NCI-H2227 (cell line): ENCODE data around the gene NIT2.
A peak's percentile ranks its signal among the peaks of the same experiment; 100 is the strongest.
"Not testable (repeated sequence)": the region's sequence is repeated elsewhere in the genome, so short reads cannot be mapped to it uniquely, and the experiment has no call there.

Source experiments
- DNase-seq: peaks from one replicate; lab custom pipeline; 2025; ENCODE audit not compliant: unreplicated experiment; lab: John Stamatoyannopoulos, UW

NIT2 gene, protein sequence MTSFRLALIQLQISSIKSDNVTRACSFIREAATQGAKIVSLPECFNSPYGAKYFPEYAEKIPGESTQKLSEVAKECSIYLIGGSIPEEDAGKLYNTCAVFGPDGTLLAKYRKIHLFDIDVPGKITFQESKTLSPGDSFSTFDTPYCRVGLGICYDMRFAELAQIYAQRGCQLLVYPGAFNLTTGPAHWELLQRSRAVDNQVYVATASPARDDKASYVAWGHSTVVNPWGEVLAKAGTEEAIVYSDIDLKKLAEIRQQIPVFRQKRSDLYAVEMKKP

DNA sequence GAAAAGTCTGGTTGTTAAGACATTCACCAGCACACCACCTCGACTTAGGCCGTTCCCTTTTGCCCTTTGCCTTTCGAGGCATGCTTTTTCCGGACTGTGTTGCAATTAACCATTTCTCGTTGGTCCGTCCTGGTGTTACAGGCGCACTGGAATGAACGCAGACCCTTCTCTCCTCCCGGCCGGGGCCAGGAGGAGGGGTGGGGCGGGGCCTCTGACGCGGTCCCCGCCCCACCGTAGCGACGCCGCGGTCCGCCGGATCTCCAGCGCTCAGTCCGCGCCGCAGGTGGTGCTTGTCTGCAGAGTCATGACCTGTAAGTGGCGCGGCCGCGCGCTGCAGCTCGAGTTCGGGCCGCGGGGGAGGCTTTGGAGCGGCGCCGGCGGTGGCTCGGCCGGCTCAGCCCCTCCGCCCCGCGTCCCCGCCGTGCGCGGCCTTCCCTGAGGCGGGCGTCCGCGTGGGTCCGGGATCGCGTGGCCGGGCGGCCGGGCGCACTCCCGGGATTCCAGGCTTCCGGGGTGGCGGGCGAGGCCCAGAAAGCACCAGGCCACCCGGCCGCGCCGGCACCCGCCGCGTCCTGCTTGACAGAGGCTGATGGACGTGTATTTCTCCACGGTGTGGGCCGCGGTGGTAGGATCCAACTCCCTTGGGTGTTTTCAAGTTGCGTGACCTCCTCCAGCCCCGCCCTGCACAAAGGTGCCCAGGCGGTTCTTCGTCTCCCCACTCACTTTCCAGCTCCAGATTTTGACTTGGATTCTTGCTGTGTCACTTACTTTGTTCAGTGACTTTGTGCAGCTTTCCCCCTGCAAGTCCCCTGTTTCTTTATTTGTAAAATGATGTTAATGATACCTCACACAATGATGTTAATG lies at the start of gene NIT2:
TSS of gene NIT2 (plus strand) at position 270 of the 864 bp plus-strand sequence. CDS start at position 305, 35 bp downstream.
- DNase-seq = peak; percentile 88

DNA sequence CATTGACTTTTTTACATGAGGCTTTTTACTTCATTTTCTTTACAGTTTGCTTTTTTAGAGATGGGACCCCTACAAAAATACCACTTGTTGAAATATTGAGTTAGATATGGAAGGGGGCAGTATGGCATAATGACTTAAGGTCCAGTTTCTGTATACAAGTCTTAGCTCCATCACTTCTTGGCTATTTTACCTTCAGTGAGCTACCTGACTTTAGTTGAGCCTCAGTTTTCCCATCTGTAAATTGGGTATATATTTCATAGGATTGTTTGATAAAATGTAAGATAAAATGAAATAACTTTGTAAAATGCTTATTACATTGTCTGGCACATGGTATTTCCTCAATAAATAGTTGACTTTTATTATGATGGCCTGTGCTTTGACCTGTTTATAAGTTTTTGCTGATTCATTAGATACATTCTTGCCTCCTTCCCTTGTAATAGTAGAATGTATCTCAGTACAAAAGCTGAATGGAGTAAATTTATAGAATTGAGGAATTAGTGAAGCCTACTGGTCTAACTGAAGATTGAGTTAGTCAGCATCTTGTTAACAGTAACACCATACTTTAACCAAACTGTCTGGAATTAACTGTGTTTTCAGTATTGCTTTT lies 46.2 kb upstream of the NIT2 start:
- no peak for DNase-seq

DNA sequence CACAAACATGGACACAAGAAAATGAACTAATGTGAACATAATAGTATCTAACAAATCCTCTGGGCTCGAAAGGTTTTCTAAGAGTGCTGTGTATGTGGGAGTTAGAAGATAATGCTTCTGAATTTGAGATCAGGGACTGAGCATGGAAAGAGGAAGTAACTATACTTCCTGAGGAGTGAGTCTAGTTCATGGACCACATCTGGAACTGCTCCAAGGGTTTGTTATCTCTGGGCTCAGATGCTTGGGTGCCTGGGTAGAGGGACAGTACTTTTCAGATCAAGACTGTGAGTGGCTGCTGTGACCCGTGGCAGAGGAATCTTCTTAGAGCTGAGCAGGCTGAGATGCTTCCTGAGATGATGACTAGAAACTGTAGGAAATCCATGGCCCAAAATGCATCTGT lies 45.2 kb upstream of the NIT2 start:
- no peak for DNase-seq

DNA sequence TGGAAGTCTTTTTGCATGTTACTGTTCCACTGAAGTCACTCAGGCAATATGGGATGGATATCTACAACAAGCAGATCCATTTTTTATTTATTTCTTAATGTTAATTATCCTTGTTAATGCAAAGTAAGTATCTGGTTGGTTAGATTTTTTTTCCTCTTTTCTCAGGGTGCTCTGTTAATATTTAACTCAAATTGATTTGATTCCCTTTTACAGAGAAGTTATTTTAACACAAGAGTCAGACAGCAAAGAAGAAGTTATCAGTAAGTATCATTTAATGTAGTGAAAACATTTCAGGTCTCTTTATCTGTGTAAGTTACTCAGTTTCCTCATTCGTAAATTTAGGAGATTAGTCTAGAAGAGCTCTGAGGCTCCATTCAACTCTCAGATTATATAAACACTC lies 39.5 kb upstream of the NIT2 start:
- no peak for DNase-seq

DNA sequence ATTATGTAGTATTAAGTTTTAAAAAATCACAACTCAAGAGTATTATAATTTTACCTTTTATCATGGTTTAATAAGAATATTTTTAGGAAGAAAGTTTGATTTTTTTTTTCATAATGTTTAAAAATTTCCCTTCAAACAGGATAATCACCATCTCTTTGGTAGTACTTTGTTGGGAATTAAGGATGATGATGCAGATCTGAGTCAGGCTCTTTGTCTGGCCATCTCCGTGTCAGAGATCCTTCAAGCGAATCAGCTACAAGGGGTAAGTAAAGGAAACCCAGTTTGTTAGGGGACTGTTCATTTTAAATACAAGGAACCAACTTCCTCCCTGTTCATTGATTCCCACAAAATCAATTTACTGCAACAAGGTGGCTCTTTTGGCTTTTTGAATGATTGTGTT lies 36.8 kb upstream of the NIT2 start:
- no peak for DNase-seq

DNA sequence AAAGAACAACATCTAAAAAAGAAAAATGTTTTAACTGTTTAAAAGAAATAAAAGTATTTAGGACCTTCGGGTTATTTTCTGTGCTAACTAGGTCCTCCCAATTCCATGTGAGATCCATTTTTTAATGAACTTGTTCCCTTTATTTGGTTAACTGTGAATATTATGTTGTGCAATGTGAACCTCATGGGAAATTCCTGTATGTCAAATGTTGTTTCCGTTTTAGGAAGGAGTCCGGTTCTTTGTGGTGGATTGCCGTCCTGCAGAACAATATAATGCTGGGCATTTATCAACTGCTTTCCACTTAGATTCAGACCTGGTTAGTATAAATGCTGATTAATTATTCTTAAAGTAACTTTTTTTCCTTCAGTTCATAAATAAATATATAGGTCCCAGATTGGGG lies 35.5 kb upstream of the NIT2 start:
- no peak for DNase-seq

DNA sequence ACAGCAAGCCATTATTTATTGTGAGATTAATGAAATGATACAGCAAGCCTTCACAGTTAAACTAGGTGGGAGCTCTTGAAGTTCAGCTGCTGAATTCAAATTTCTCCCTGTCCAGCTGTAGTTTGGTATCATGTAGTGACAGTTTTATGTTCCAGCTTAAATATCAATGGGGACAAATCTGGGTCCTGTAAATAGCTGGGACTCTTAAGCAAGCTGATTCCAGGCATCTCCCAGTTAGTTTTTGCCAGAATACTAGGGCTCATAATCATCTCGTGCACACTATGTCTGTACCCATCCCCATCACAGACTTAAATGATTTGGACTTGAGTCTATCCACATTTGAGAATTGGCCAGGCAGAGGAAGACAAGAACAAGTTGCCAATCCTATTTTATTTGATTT lies 27.9 kb upstream of the NIT2 start:
- no peak for DNase-seq

DNA sequence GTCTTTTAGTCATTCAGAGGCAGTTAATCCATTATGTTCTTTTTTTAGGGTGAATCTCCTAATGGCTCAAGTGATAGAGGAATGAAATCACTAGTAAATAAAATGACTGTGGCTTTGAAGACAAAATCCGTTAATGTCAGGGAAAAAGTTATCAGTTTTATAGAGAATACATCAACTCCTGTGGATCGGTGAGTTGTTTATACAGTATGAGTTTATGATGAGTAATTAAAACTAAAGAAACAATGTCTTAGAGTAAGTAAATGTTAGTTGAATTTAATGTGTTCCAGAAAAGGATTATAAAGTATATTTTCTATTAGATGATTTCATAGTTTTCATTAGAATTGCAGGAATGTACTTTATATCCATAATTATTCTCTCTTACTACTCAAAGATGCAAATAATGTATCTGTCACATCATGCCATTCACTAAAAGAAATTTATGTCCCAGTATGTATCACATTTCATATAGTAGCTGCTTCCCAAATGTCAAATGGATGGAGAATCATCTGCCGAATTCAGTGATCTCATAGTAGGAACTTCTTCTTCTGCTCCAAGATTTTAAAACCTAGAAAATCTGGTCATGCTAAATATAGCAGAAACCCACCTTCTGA lies 24.1 kb upstream of the NIT2 start:
- DNase-seq = no peak

DNA sequence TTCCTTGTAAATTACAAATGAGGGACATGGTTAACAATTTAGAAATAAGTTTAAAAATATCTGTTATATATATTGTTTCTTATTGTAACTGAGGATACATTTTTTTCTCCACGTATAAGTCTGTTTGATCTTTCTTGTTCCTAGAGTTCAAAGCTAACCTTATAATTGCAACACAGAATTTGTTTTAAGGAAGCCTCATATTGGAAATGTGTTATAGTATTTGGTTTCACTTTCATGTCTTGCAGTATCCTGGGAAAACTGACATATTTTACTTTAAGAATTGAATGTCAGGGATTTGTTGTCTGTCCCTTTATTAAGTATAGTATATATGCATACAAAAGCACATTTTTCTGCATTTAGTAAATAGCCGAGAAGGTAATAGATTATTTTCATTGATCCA lies 23.5 kb upstream of the NIT2 start:
- DNase-seq = no peak

DNA sequence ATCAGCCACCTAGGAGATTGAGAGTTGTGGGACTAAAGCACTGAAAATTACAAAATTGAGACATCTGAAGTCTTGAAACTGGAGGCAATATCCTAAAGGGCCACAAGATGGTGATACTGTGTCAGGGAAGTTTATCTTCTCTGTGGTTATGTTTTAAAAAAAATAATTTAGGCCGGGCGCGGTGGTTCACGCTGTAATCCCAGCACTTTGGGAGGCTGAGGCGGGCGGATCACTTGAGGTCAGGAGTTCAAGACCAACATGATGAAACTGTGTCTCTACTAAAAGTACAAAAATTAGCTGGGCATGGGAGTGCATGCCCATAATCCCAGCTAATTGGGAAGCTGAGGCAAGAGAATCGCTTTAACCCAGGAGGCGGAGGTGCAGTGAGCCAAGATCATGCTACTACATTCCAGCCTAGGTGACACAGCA lies 17.9 kb upstream of the NIT2 start:
- peak; percentile 37 for DNase-seq

DNA sequence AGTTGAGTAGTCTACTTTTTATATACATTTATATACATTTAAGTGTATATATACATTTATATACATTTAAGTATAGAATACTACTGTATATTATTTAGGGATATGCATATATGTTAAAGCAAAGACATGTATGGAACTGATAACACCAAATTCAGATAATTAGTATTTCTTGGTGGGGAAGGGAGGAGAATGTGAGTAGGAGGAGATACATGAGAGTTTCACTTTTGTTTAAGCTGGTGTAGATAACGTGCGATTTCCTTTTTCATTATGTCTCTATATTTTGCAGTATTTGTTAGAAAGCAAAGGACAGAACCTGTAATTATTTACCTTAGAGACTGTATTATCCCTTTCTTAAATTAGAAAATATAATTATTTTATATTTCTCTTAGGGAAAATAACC lies 16.6 kb upstream of the NIT2 start:
- DNase-seq = no peak

DNA sequence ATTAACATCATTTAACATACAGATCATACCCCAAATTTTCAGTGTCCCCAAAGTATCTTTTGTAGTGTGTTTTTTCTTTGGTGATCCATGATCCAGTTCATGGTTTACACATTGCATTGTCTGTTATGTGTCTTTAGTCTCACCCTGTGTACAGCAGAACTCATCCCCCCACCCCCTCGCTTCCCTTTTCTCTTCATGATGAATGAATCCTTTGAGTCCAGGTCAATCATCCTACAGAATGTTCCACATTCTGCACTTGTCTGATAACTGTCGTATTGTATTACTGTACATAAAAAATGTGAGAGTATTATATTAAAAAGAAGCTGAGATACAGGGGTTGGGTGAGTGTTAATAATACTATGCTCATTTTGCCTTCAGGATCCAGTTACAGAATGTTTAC lies 14.6 kb upstream of the NIT2 start:
- no peak for DNase-seq

DNA sequence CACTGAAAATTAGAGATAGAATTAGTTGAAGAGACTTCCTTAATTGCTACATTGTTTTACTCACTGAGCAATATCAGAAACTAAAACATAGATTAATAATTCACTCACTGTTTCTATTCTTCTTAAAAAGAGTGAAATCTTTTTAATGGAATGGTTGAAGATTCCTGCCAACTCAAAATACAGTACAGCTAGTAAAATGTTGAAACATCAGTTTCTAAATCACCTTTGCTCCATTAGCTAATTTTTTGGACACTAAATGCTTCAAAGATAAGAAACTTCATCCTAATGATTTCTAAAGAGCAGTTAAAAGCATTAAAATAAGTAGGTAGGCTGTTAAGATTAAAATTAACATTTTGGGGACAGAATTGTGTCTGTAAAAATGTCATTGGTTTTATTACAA lies 10.5 kb upstream of the NIT2 start:
- DNase-seq = no peak

DNA sequence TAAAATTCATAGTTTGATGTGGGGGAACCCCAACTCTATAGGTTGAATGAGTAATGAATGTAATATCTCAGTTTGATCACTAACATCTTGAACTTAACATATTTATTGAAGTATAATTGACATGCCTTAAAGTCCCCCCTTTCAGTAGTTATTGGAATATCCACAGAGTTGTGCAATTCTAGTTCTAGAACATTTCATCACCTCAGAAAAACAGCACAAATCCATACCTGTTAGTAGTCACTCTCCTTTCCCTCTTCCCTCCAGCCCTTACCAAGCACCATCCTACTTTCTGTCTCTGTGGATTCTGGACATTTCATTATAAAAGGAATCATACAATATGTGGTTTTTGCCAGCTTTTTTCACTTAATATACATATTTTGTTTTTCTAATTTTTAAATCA lies 8.7 kb upstream of the NIT2 start:
- DNase-seq = no peak

DNA sequence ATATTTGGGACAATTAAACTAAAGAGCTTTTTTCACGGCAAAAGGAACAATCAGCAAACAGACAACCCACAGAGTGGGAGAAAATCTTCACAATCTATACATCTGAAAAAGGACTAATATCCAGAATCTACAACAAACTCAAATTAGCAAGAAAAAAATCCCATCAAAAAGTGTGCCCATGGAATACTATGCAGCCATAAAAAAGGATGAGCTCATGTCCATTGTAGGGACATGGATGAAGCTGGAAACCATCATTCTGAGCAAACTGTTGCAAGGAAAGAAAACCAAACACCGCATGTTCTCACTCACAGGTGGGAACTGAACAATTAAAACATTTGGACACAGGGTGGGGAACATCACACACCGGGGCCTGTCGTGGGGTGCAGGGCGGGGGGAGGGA lies 7.2 kb upstream of the NIT2 start:
- not testable (repeated sequence) for DNase-seq

DNA sequence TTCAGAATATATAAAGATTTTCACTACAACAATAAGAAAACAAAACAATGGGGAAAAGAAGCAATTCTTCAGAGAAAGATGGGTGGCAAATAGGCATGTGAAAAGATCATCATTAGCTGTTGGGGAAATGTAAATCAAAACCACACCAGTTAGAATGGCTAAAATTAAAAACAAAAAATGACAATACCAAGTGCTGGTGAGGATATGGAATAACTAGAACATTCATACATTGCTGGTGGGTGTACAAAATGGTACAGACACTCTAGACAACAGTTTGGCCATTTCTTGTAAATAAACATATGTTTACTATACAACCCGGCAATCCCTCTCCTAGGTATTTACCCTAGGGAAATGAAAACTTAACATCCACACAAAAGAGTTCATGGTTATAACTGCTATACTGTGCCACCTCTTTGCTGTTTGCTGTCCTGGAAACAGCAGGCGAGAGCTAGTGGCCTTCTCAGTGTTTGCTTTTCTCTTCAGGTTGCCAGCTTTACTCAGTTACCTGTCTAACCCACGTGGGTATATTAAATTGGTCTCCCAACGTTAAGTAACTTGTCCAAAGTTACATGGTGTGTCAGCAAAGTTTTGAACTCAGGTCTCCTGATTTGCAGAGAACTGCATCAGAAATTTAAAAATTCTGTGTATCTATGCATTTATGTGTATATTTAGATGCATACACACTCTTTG lies 4.6 kb upstream of the NIT2 start:
- DNase-seq = no peak

DNA sequence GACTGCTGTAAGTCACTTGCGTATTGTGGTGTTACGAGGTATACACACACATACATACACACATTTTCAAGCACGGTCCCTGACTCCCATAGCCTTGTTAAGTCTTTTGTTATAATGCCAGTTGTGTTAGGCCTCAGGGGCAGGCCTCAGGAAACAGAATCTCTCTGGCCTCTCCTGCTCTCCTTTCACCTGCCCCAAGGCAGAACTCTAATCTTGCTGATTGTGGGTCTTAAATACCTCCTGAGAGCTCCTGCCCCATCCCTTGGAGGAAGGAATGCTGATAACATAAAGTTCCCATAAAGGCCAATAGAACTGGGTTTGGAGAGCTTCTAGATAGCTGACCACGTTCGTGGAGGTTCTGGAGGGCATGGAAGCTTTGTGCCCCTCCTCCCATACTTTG lies 3.9 kb upstream of the NIT2 start:
- no peak for DNase-seq

DNA sequence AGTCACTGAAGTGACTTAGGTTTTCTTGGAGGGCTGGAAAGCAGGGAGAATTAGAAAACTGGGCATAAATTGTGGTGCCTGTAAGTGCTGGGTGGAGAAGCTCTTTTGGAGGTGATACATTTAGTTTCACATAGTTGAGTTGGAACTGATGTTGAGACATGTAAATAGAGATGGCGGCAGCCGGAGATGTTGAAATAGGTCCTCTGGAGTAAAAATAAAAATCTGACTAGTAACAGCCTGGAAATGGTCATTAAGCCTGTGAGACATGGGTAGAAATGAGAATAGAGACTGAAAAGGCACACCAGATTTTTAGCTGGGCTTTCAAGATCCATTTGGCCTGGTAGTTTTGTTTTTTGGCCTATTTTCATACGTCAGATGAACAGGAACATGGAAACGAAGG lies 2.9 kb upstream of the NIT2 start:
- no peak for DNase-seq

DNA sequence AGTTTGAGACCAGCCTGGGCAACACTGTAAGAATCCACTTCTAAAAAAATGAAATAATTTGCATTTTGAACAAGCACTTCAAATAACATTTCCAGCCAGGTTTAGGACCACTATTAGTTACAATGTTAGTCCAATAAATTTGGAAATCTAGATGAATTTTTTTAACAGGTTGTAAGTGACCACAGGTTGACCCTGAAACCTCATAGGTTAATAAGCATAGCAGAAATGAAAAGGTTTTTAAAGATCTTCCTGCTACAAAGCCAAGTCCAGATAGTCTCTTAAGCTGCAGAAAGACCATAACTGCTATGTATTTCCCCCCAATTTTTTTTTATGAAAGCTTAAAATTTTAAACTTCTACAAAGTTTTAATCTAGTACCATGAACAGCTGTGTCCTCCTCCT lies 1.5 kb upstream of the NIT2 start:
- DNase-seq = no peak

DNA sequence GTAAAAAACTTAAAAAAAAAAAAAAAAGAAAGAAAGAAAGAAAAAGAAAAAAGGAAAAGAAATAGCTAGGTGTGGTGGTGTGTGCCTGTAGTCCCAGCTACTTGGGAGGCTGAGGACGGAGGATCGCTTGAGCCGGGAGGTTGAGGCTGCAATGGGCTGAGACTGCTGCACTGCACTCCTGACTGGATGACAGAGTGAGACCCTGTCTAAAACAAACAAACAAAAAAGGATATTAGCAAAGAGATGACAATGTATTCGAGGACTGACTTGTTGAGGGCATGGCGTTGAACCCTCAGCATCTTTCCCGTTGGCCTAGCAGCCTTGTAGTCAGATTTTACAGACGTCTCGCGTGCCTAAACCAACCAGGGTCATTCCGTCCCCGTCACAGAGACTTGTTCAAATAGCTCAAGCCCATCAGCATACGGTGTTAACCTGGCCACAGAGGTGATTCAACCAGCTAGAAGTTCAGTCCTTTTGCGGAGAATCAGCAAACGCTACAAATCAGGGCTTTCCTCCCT lies 528 bp upstream of the NIT2 start:
- DNase-seq = no peak

DNA sequence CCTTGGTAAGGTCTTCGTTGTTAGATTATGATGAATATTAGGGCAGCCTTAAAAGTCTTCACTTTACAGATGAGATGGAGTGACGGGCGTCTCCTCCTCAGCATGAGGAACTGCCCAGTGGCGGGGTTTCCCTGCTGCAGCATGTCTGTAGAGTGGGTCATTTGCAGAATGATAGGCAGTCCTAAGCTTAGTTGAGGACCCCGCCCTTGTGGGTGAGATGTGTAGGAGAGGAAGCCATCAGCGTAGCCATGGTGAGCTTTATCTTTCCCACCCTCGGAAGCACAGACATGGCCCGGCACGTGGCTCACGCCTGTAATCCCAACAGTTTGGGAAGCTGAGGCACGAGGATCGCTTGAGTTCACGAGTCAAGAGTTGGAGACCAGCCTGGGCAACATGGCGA lies 877 bp downstream of the NIT2 start:
- peak; percentile 58 for DNase-seq
